ENCODE results near the gene PHTF1. TPM values are rescaled to one million over a fixed set of nuclear protein-coding genes. Genes with fewer than 3 reads are reported as not detected.
A peak's percentile ranks its signal among the peaks of the same experiment; 100 is the strongest.

The PHTF1 gene
- total RNA-seq, 4 donors from 2014 or later = 1.5 to 4.8 (median 2.7) TPM

DNA sequence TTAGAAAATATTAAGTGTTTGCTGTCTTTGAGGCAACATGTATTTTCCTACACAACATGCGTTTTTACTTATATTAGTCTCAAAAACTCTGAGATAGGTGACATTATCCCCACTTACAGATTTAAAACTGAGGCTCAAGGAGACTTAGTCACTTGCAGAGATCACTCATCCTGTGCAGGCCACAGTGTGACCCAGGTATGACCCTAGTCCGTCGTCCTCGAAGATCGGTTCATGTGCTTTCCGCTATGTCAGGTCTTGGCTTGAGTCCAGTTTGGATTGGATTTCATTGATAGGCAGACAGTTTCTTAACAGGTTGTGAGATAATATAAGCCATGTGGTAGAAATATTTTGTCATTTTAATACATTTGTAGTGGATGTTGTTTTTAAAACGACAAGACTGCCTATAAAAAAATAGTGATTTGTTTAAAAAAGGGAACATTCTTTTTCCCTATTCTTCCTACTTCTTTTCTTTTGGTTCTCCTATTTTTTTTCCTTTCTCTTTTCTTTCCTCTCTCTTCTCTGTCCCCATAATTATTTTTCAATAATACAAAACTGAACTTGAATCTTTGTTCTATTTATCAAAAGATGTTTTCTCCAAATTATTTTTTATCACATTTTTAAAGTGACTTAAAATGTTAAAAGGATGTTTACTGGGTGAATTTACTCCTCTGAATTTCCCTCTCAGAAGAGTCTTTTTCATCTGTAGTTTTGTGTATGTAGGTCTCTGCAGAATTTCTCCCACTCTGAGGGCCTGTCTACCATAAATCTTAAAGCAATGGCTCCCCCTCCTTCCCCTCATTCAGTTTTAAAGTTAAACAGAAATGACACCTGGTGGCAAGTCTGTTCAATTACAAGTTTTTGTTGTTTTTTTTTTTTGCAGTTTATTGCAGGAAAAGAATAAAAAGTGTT is 81.8 kb downstream of the PHTF1 start:
- 48% methylated on average over 7 of the region's 7 CpGs for WGBS
- Histone ChIP-seq H3K27me3 (no peaks in the 10 kb centered on the region), H3K36me3 (peaks cover 7% of the 10 kb centered on the region), H3K9me3 (no peaks in the 10 kb centered on the region), H3K27ac (no peak overlapping the region), H3K4me1 (peaks cover 4% of the 10 kb centered on the region), H3K4me3 (no peak overlapping the region)
- no peak for DNase-seq (ENCODE audit: low spot score in 2 of 2)
- no peak for TF ChIP-seq POLR2A (IDR thresholded peaks at IDR 0.05)
- no peak for TF ChIP-seq EP300 (IDR thresholded peaks at IDR 0.05)
- peak; percentile 31 to 54 for TF ChIP-seq CTCF (IDR thresholded peaks at IDR 0.05)
- no peak for TF ChIP-seq POLR2AphosphoS5 (IDR thresholded peaks at IDR 0.05)

DNA sequence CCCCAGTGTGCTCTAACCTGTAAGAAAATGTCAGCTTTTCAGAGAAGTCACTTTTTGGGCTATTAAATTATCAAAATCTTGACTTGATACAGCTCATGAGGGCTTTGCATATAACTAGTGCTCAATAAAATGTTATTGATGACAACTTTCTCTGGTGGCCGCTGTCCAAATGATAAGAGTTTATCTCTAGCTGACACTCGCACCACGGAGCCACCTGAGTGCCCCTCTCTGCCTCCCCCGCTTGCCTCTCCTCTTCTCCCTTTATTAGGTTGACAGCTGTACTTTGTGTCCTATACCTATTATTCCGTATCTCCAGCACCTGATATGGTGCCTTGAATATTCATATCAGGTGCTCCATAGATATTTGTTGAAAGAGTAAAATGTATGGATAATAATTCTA is 82.8 kb downstream of the PHTF1 start:
- no peak overlapping the region for H3K4me3 ChIP-seq
- no peak for DNase-seq (ENCODE audit: low spot score in 2 of 2)
- H3K27me3 ChIP-seq = no peaks in the 10 kb centered on the region
- H3K36me3 ChIP-seq = peaks cover 7% of the 10 kb centered on the region
- no peaks in the 10 kb centered on the region for H3K9me3 ChIP-seq
- peaks cover 4% of the 10 kb centered on the region for H3K4me1 ChIP-seq
- H3K27ac ChIP-seq = no peak overlapping the region
- WGBS = 91% methylated on average over 5 of the region's 5 CpGs
- TF ChIP-seq CTCF (IDR thresholded peaks at IDR 0.05) (no peak), POLR2A (IDR thresholded peaks at IDR 0.05) (no peak), EP300 (IDR thresholded peaks at IDR 0.05) (no peak), POLR2AphosphoS5 (IDR thresholded peaks at IDR 0.05) (no peak)

DNA sequence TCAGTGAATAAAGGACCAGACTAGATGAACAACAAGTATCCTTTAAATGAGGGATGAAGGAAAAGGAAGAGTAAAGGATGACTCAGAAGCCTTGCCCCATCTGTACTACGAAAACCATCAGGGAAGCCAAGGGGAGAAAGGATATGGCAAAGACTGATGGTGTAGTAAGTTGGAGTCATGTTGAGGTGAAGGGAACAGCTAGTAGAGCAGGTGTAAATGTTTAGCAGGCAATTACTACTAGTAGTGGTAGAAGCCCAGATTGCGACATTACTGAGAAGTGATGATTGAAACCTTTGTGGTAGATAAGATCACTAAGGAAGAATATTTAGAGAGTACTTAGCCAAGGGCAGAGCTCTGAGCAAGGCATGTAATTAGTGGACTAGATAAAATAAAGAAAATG is 84.0 kb downstream of the PHTF1 start:
- Histone ChIP-seq H3K4me1 (peaks cover 4% of the 10 kb centered on the region), H3K4me3 (no peak overlapping the region), H3K36me3 (peaks cover 7% of the 10 kb centered on the region), H3K9me3 (no peaks in the 10 kb centered on the region), H3K27me3 (no peaks in the 10 kb centered on the region), H3K27ac (no peak overlapping the region)
- 78% methylated on average over 2 of the region's 2 CpGs for WGBS
- no peak for DNase-seq (ENCODE audit: low spot score in 2 of 2)
- no peak for TF ChIP-seq EP300 (IDR thresholded peaks at IDR 0.05)
- no peak for TF ChIP-seq POLR2AphosphoS5 (IDR thresholded peaks at IDR 0.05)

DNA sequence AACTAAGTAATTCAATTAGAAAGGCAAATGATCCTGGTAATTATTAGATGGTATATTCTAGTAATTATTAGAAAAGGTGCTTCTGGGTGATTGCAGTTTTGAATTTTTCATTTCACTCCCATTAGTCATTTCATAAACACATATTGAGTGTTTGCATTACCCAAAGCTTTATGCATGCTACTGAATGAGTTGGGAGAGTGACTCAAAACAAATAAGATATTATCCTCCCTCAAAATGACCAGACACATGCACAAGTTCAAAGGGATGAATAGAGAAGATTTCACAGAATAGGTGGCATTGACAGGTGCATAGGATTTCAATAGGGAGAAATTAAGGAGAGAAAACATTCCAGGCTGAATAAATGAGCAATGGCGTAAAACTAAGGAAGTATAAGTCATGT is 84.7 kb downstream of the PHTF1 start:
- Histone ChIP-seq H3K4me1 (peaks cover 4% of the 10 kb centered on the region), H3K27ac (no peak overlapping the region), H3K9me3 (no peaks in the 10 kb centered on the region), H3K4me3 (no peak overlapping the region), H3K27me3 (no peaks in the 10 kb centered on the region), H3K36me3 (peaks cover 7% of the 10 kb centered on the region)
- no peak for DNase-seq (ENCODE audit: low spot score in 2 of 2)
- TF ChIP-seq CTCF (IDR thresholded peaks at IDR 0.05) (no peak), POLR2A (IDR thresholded peaks at IDR 0.05) (no peak), EP300 (IDR thresholded peaks at IDR 0.05) (no peak), POLR2AphosphoS5 (IDR thresholded peaks at IDR 0.05) (no peak)
- WGBS = 91% methylated on average over 1 of the region's 1 CpG

GRCh38 chr1:113672491-113672890 is 86.8 kb downstream of the PHTF1 start:
- no peak for TF ChIP-seq CTCF (IDR thresholded peaks at IDR 0.05)
- TF ChIP-seq EP300 (IDR thresholded peaks at IDR 0.05) = no peak
- no peak for TF ChIP-seq POLR2A (IDR thresholded peaks at IDR 0.05)
- Histone ChIP-seq H3K36me3 (peaks cover 7% of the 10 kb centered on the region), H3K4me1 (no peaks in the 10 kb centered on the region), H3K4me3 (no peak overlapping the region), H3K27me3 (no peaks in the 10 kb centered on the region), H3K27ac (no peak overlapping the region), H3K9me3 (no peaks in the 10 kb centered on the region)
- WGBS = 91% methylated on average over 4 of the region's 4 CpGs
- DNase-seq (ENCODE audit: low spot score in 2 of 2) = no peak
